SK-N-SH treated with all-trans-retinoic acid at 6 μM for 48 hours (cell line): ENCODE data around the gene ZNF319.

Experiments used
- ATAC-seq: fragments of 200-7000 bp; cut with Tn5 transposase; 3 replicates; pipeline ENCODE4 v1.9.1; 2020; ENCODE audit warnings: mild to moderate bottlenecking, moderate library complexity
- ARNTL ChIP-seq: fragments of 450-650 bp; formaldehyde crosslinking; IDR thresholded peaks from 2 replicates; pipeline ENCODE4 v1.5.0; 2020; ENCODE audit warnings: low read depth, mild to moderate bottlenecking, moderate library complexity, borderline replicate concordance
- BACH2 ChIP-seq: fragments of 250-450 bp; sonication (Bioruptor Pico); IDR thresholded peaks from 2 replicates; pipeline ENCODE4 v1.9.0; 2021; ENCODE audit warnings: mild to moderate bottlenecking, borderline replicate concordance
- CSDC2 ChIP-seq: fragments of 250-450 bp; sonication (Bioruptor Pico); IDR thresholded peaks from 2 replicates; pipeline ENCODE4 v1.5.0; 2020; ENCODE audit warnings: mild to moderate bottlenecking, moderate library complexity
- ESRRG ChIP-seq: fragments of 250-450 bp; sonication (Bioruptor Pico); IDR thresholded peaks from 2 replicates; pipeline ENCODE4 v1.6.1; 2021; ENCODE audit warnings: mild to moderate bottlenecking
- GLIS3 ChIP-seq: fragments of 250-450 bp; sonication (Bioruptor Pico); IDR thresholded peaks from 2 replicates; pipeline ENCODE4 v1.5.0; 2020; ENCODE audit warnings: mild to moderate bottlenecking, moderate library complexity
- ISL1 ChIP-seq: fragments of 250-450 bp; sonication (Bioruptor Pico); IDR thresholded peaks from 2 replicates; pipeline ENCODE4 v2.1.2; 2022; ENCODE audit warnings: mild to moderate bottlenecking, moderate library complexity
- OSR1 ChIP-seq: fragments of 250-450 bp; sonication (Bioruptor Pico); IDR thresholded peaks from 2 replicates; pipeline ENCODE4 v1.8.0; 2022; ENCODE audit warnings: moderate library complexity, mild to moderate bottlenecking, inconsistent platforms
- PPARA ChIP-seq: fragments of 250-450 bp; sonication (Bioruptor Pico); IDR thresholded peaks from 2 replicates; pipeline ENCODE4 v1.5.0; 2020; ENCODE audit warnings: mild to moderate bottlenecking, borderline replicate concordance
- SNAI2 ChIP-seq: fragments of 250-450 bp; sonication (Bioruptor Pico); IDR thresholded peaks from 2 replicates; pipeline ENCODE4 v1.5.0; 2020; ENCODE audit warnings: mild to moderate bottlenecking, moderate library complexity
- TCF4 ChIP-seq: fragments of 250-450 bp; sonication (Bioruptor Pico); IDR thresholded peaks from 2 replicates; pipeline ENCODE4 v1.8.0; 2021; ENCODE audit warnings: mild to moderate bottlenecking, moderate library complexity, borderline replicate concordance
- TOX ChIP-seq: fragments of 250-450 bp; sonication (Bioruptor Pico); IDR thresholded peaks from 2 replicates; pipeline ENCODE4 v1.8.0; 2021; ENCODE audit warnings: mild to moderate bottlenecking, moderate library complexity, borderline replicate concordance
- ZC3H10 ChIP-seq: fragments of 250-450 bp; sonication (Bioruptor Pico); IDR thresholded peaks from 2 replicates; pipeline ENCODE4 v1.5.1; 2021; ENCODE audit warnings: mild to moderate bottlenecking, moderate library complexity
- ZFP3 ChIP-seq: fragments of 250-450 bp; sonication (Bioruptor Pico); IDR thresholded peaks from 2 replicates; pipeline ENCODE4 v1.5.0; 2020; ENCODE audit warnings: mild to moderate bottlenecking, moderate library complexity
- ZFP30 ChIP-seq: fragments of 450-650 bp; formaldehyde crosslinking; IDR thresholded peaks from 2 replicates; pipeline ENCODE4 v1.5.0; 2022; ENCODE audit warnings: mild to moderate bottlenecking, moderate library complexity
- ZNF565 ChIP-seq: fragments of 450-650 bp; formaldehyde crosslinking; conservative IDR thresholded peaks from 2 replicates; pipeline ENCODE4 v1.5.0; 2020; ENCODE audit warnings: low read depth, mild to moderate bottlenecking, moderate library complexity
- ZNF70 ChIP-seq: fragments of 450-650 bp; formaldehyde crosslinking; IDR thresholded peaks from 2 replicates; pipeline ENCODE4 v1.5.0; 2020; ENCODE audit warnings: mild to moderate bottlenecking, moderate library complexity
- ZNF8 ChIP-seq: fragments of 450-650 bp; formaldehyde crosslinking; IDR thresholded peaks from 2 replicates; pipeline ENCODE4 v1.5.0; 2020; ENCODE audit warnings: mild to moderate bottlenecking, moderate library complexity
- TF ChIP-seq, protein P1 (sequence below): fragments of 250-450 bp; sonication (Bioruptor Pico); IDR thresholded peaks from 2 replicates; pipeline ENCODE4 v1.8.0; 2021; ENCODE audit warnings: low read depth, mild to moderate bottlenecking, moderate library complexity, borderline replicate concordance
- TF ChIP-seq, protein P2 (sequence below): fragments of 250-450 bp; sonication (Bioruptor Pico); IDR thresholded peaks from 2 replicates; pipeline ENCODE4 v1.5.1; 2021; ENCODE audit warnings: mild to moderate bottlenecking, moderate library complexity
- TF ChIP-seq, protein P3 (sequence below): fragments of 250-450 bp; sonication (Bioruptor Pico); IDR thresholded peaks from 2 replicates; pipeline ENCODE4 v1.5.1; 2020; ENCODE audit warnings: low read depth, mild to moderate bottlenecking, moderate library complexity
- TF ChIP-seq, protein P4 (sequence below): fragments of 250-450 bp; sonication (Bioruptor Pico); IDR thresholded peaks from 2 replicates; pipeline ENCODE4 v1.5.0; 2020; ENCODE audit warnings: mild to moderate bottlenecking, moderate library complexity
- TF ChIP-seq, protein P5 (sequence below): fragments of 250-450 bp; sonication (Bioruptor Pico); IDR thresholded peaks from 2 replicates; pipeline ENCODE4 v1.8.0; 2020; ENCODE audit warnings: mild to moderate bottlenecking, moderate library complexity, borderline replicate concordance

ZNF319 gene

DNA sequence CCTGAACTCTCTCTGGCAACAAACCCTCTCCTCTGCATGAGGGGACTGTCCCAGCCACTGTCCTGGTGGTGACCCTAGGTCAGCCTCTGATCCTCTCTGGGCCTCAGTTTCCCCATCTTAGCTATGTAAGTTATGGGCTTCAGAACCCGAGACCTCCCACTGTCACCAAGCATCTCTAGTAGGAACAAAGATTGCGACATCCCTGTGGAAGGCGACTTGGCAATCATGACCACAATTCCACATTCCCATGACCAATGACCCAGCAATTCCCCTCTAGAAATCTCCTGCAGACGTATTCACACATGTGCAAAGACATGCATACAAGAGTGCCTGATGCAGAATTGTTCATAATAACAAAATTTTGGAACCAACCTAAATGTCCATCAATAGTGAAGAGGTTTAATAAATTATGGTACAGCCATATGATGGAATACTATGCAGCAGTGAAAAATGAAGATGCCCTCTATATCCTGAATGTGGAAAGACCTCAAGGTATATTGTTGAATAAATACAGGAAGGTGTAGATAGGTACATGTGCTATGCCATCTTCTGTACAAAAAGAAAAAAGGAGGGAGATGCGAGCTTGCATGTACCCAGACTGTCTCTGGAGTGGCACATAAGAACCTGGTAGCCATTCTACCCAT lies 50.8 kb downstream of the ZNF319 start:
- TF ChIP-seq ZFP3 (CRISPR knock-in tag) = no peak
- TF ChIP-seq SNAI2 (CRISPR knock-in tag) = no peak
- TF ChIP-seq, protein P1, sequence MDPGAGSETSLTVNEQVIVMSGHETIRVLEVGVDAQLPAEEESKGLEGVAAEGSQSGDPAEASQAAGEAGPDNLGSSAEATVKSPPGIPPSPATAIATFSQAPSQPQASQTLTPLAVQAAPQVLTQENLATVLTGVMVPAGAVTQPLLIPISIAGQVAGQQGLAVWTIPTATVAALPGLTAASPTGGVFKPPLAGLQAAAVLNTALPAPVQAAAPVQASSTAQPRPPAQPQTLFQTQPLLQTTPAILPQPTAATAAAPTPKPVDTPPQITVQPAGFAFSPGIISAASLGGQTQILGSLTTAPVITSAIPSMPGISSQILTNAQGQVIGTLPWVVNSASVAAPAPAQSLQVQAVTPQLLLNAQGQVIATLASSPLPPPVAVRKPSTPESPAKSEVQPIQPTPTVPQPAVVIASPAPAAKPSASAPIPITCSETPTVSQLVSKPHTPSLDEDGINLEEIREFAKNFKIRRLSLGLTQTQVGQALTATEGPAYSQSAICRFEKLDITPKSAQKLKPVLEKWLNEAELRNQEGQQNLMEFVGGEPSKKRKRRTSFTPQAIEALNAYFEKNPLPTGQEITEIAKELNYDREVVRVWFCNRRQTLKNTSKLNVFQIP (CRISPR knock-in tag) = no peak
- TF ChIP-seq PPARA (CRISPR knock-in tag) = no peak
- no peak for TF ChIP-seq ZNF565 (CRISPR knock-in tag)
- no peak for ATAC-seq

DNA sequence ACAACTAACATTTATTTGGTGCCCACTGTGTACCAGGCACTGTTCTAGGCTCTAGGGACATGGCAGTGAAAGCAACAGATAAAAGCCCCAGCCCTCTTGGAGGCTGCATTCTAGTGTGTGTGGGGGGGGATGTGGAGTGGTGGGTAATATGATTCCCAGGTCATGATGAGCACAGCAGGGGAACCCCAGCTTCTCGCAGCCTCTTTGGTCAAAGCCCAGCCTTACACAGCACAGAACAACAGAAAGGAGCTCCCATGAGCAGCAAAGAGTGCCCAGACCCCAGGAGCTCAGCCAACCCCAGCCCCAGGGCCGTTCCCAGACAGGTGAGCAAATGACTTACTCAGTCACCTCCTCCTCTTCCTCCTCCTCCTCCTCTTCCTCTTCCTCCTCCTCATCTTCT lies 51.5 kb downstream of the ZNF319 start:
- ATAC-seq = no peak
- TF ChIP-seq, protein P2, sequence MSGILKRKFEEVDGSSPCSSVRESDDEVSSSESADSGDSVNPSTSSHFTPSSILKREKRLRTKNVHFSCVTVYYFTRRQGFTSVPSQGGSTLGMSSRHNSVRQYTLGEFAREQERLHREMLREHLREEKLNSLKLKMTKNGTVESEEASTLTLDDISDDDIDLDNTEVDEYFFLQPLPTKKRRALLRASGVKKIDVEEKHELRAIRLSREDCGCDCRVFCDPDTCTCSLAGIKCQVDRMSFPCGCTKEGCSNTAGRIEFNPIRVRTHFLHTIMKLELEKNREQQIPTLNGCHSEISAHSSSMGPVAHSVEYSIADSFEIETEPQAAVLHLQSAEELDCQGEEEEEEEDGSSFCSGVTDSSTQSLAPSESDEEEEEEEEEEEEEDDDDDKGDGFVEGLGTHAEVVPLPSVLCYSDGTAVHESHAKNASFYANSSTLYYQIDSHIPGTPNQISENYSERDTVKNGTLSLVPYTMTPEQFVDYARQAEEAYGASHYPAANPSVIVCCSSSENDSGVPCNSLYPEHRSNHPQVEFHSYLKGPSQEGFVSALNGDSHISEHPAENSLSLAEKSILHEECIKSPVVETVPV (CRISPR knock-in tag) = no peak
- TF ChIP-seq ZC3H10 (CRISPR knock-in tag) (no peak), GLIS3 (CRISPR knock-in tag) (no peak), SNAI2 (CRISPR knock-in tag) (no peak), ZFP30 (CRISPR knock-in tag) (no peak), ESRRG (CRISPR knock-in tag) (no peak), CSDC2 (CRISPR knock-in tag) (no peak), TCF4 (CRISPR knock-in tag) (no peak), ISL1 (CRISPR knock-in tag) (no peak), ZFP3 (CRISPR knock-in tag) (no peak), ZNF70 (CRISPR knock-in tag) (no peak), ZNF565 (CRISPR knock-in tag) (no peak), OSR1 (CRISPR knock-in tag) (no peak)
- TF ChIP-seq, protein P3, sequence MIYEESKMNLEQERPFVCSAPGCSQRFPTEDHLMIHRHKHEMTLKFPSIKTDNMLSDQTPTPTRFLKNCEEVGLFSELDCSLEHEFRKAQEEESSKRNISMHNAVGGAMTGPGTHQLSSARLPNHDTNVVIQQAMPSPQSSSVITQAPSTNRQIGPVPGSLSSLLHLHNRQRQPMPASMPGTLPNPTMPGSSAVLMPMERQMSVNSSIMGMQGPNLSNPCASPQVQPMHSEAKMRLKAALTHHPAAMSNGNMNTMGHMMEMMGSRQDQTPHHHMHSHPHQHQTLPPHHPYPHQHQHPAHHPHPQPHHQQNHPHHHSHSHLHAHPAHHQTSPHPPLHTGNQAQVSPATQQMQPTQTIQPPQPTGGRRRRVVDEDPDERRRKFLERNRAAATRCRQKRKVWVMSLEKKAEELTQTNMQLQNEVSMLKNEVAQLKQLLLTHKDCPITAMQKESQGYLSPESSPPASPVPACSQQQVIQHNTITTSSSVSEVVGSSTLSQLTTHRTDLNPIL (CRISPR knock-in tag) = no peak
- TF ChIP-seq, protein P4, sequence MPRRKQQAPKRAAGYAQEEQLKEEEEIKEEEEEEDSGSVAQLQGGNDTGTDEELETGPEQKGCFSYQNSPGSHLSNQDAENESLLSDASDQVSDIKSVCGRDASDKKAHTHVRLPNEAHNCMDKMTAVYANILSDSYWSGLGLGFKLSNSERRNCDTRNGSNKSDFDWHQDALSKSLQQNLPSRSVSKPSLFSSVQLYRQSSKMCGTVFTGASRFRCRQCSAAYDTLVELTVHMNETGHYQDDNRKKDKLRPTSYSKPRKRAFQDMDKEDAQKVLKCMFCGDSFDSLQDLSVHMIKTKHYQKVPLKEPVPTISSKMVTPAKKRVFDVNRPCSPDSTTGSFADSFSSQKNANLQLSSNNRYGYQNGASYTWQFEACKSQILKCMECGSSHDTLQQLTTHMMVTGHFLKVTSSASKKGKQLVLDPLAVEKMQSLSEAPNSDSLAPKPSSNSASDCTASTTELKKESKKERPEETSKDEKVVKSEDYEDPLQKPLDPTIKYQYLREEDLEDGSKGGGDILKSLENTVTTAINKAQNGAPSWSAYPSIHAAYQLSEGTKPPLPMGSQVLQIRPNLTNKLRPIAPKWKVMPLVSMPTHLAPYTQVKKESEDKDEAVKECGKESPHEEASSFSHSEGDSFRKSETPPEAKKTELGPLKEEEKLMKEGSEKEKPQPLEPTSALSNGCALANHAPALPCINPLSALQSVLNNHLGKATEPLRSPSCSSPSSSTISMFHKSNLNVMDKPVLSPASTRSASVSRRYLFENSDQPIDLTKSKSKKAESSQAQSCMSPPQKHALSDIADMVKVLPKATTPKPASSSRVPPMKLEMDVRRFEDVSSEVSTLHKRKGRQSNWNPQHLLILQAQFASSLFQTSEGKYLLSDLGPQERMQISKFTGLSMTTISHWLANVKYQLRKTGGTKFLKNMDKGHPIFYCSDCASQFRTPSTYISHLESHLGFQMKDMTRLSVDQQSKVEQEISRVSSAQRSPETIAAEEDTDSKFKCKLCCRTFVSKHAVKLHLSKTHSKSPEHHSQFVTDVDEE = no peak
- TF ChIP-seq, protein P1 (CRISPR knock-in tag) = no peak
- TF ChIP-seq, protein P5, sequence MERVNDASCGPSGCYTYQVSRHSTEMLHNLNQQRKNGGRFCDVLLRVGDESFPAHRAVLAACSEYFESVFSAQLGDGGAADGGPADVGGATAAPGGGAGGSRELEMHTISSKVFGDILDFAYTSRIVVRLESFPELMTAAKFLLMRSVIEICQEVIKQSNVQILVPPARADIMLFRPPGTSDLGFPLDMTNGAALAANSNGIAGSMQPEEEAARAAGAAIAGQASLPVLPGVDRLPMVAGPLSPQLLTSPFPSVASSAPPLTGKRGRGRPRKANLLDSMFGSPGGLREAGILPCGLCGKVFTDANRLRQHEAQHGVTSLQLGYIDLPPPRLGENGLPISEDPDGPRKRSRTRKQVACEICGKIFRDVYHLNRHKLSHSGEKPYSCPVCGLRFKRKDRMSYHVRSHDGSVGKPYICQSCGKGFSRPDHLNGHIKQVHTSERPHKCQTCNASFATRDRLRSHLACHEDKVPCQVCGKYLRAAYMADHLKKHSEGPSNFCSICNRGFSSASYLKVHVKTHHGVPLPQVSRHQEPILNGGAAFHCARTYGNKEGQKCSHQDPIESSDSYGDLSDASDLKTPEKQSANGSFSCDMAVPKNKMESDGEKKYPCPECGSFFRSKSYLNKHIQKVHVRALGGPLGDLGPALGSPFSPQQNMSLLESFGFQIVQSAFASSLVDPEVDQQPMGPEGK (CRISPR knock-in tag) = no peak

DNA sequence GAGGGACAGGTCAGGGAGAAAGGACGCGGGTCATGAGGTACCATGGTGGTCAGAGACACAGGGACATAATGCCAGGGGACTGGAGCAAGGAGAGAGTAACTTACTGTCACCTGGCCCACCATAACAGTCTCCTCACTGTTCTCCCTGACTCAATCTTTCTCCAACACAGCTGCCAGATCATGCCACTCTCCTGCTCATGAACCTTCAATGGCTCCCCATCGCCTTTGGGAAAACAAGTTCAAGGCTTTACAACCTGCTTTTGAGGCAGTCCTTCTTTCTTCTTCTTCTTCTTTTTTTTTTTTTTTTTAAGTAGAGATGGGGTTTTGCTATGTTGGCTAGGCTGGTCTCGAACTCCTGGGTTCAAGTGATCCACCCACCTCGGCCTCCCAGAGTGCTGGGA lies 52.4 kb downstream of the ZNF319 start:
- no peak for ATAC-seq
- TF ChIP-seq ZFP3 (CRISPR knock-in tag) (no peak), BACH2 (CRISPR knock-in tag) (no peak), CSDC2 (CRISPR knock-in tag) (no peak), ZNF70 (CRISPR knock-in tag) (no peak), TCF4 (CRISPR knock-in tag) (no peak), ARNTL (CRISPR knock-in tag) (no peak), ZC3H10 (CRISPR knock-in tag) (no peak), TOX (CRISPR knock-in tag) (no peak), SNAI2 (CRISPR knock-in tag) (no peak), ISL1 (CRISPR knock-in tag) (no peak), ZNF8 (CRISPR knock-in tag) (no peak), OSR1 (CRISPR knock-in tag) (no peak), ESRRG (CRISPR knock-in tag) (no peak), ZNF565 (CRISPR knock-in tag) (no peak)
- TF ChIP-seq, protein P4 = no peak
